GM19240 (cell line): ENCODE data around the gene TAF15.

ENCODE experiments used
- DNase-seq: peaks from one replicate; pipeline ENCODE4 v3.0.0; 2011; ENCODE audit warnings: low spot score; ENCODE audit not compliant: insufficient read length

TAF15 gene

GRCh38 chr17:35870906-35871819, 61.9 kb downstream of the TAF15 start:
- no peak for DNase-seq

DNA sequence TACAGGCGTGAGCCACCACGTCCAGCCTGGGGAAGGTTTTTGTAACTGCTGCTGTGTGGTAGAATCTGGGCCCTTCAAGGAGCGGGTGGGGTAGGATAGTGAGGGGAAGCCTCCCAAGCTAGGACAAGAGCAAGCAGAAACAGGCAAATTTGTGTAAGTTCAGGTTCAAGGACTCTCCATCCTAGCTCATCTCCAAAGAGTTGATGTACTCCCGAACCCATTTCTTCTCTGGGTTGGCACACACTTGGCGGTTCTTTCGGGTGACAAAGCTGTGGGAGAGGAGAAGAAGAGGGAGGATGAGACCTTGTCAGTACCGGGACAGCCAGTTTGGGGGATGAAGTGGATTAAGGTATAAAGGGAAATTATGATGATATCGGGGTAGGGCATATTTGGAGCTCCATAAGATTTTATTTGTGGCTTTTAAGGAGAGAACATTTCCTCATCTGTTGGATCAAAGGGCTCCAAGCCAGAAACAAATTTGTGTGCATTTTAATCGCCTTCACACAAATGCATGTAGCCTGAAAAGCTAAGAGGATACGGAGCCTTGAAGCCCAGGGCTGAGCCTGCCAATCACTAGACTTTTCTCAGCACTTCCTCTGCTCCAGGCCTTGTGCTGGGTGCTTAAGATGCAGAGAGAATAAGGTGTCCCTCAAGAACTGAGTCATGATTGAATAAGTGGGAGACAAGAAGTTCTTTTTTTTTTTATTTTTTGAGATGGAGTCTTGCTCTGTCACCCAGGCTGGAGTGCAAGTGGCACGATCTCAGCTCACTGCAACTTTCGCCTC, 63.1 kb downstream of the TAF15 start:
- no peak for DNase-seq

GRCh38 chr17:35875072-35875799, 66.0 kb downstream of the TAF15 start:
- no peak for DNase-seq

DNA sequence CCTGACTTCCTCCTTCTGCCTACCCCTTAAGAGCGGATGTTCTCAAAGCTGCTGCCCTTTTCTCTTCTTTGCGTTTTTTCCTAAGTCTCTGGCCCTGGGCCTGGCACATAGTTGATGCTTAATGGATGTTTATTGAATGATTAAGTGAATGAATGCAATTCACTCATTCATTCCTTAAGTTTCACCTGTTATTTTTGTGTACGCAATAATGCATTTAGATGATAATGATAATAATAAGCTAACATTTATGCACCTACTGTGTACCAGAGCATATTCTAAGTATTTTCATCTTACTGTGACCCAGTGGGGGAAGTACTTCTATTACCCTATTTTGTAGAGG, 66.5 kb downstream of the TAF15 start:
- DNase-seq = no peak

DNA sequence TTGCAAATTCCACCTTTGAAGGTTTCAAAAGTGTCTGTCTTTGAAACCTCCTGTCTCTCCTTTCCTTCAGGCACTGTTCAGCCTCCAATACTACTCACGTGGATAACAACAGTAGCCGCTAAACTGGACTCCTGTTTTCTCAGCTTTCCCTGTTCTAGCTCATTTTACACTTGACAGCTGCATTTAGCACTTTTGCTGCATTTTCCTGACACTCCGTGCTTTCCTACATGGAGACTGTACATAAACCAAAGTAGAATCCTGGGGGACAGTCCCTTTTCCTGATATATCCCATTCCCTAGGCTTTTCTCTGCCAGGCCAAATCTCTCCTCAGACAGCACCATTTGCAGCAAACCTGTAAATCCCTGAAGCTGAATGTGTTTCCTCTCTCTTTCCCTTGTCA, 67.2 kb downstream of the TAF15 start:
- no peak for DNase-seq

- DNase-seq = no peak
Measured at GRCh38 chr17:35877345-35878029, 68.2 kb downstream of the TAF15 start.

- no peak for DNase-seq
Measured at GRCh38 chr17:35878361-35878760, 69.1 kb downstream of the TAF15 start.

- peak; percentile 87 for DNase-seq
Measured at GRCh38 chr17:35879773-35880654, 70.7 kb downstream of the TAF15 start, which contains the start of gene CCL5. TSS of gene CCL5 (minus strand) at chr17:35880360.

DNA sequence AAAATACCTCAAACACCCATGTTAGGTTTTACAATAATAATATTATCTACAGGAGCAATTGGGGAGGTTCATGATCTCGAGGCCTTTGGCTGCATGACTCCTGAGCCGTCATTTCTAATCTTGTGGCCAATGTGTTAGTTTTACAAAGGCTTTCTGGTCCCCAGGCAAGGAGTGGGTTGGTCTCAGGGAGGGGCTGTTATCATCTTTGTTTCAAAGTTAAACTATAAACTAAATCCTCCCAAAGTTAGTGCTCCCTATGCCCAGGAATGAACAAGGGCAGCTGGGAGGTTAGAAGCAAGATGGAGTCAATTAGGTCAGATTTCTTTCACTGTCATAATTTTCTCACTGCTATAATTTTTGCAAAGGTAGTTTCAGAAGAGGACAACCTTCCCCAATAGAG, 80.0 kb downstream of the TAF15 start:
- DNase-seq = no peak

DNA sequence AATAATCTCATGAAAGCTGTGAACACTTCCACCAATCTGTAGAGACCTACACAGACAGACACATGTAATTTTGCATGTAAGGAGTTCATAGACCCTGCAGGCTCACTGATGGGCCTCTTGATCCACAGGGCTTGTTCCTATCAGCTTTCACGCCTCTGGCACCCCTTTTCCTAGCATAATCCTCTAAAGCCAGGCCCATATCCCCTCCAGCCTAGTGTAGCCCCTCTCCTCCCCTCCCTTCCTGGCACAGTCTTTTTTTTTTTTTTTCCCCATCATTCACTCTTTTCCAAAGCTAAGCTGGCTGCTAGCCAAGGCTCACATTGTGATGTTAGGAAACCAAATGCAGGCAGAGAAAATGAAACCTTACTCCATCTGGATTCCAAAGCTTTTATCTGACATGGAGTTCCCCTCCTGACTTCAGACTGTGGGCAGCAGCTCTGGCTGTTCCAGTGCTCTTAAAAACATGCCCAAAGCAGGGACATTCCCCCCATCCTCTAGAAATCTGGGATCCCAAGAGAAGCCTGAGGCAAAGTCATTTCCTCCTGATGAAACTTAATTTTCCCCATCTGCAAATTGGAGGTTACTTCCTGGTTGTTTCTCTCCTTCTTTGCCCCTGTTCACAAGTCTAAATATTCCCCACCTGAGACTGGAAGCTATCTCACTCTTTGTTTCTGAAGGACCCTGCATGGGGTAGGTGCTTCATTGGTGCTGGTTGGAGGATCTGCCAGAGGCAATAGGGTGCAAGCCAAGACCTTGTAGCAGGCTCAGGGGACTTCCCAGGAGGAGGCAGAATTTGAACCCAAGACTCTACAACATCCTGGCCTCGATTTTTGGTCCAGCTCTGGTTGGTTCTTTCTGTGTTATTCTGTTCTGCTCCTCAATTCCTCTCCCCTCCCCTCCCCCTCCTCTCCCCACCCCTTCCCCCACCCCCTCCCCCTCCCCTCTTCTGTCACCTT, 80.8 kb downstream of the TAF15 start:
- DNase-seq = no peak

DNA sequence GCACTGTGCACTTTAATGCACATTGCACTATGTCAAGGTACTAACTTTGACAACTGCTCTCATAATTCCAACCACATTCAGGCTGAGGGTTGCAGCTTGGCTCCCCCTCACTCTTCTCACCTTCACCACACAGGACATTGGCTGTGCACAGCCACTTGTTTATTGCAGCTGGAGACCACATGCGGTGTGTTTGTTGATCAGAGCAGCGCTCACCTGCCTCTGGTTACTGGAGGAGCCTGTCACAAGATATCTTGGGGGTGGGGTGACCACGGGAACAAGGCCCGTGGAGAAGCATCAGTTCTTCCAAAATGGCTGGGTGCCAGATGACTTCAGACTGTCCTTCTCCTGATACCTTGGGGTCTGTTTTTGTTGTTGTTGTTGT, 81.5 kb downstream of the TAF15 start:
- no peak for DNase-seq

DNA sequence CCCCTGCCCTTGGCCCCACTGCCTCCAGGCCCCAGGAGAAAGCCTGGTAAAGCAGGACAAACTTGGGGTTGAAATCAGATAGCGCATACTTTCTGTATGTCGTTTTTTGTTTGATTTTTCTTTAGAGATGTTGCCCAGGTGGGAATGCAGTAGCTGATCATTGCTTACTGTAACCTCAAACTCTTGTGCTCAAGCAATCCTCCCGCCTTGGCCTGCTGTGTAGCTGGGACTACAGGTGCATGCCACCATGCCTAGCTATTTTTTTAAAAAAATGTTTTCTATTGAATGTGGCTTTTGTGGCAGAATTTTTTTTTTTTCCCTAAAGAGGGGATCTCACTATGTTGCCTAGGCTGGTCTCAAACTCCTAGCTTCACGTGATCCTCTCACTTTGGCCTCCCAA, 82.0 kb downstream of the TAF15 start:
- no peak for DNase-seq

- DNase-seq = no peak
Measured at GRCh38 chr17:35892091-35893035, 83.1 kb downstream of the TAF15 start.

DNA sequence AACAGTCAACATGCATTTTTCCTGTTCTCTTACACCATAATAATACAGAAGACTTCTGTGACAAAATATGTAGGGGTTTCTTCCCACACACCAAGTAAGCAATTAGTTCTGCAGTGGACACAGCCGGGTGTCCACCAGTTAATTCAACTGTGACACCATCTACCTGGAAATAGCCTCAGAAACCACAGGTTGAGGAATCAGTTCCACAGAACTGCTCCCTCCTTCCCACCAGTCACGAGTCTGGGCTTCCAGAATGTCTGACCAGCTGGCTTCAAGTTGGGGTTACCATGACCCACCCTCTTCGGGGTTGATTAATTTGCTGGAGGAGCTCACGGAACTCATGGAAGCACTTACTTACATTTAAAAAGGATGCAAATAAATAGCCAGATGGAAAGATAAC, 84.5 kb downstream of the TAF15 start:
- no peak for DNase-seq

- no peak for DNase-seq
Measured at GRCh38 chr17:35894206-35894605, 84.9 kb downstream of the TAF15 start.

DNA sequence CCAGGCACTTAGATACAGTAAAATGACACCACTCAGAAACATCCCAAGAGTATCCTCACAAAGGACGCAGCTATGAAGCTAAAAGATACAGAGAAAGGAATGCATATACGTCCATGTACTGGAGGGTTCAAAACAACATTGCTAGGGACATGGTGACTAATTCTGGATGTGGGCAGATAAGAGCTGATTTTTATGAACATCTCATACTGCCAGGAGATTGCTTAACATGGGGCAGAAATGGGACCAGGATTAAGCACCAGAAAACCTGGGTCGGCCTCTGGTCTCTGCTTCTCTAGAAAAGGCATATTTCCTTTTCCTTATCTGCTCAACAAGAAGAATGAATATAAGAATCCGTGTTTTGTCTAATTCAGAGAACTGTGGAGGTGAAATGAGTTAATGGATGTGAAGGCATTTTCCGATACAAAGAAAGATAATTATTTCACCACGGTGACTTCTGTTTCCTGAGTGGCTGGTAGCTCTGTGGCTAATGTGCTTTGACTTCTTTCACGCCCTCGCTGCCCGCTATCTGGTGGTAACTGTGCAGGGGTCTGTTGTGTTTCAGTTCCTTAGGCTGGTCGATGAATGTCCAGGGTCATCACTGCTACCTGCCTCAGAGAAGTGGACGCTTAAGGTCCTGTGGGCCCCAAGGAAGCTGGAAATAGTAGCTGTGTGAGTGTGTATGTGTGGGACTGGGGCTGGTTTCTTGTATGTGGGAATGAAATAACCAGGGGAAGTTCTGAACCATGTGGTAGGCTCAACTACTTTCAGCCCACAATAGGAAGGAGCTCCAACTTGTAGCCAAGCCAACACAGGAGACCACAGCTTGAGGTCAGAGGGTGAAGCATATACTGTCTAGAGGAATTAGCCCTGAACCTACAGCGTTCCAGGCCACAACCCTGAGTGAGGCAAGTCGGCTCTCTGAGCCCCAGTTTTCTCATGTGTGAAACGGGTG, 86.6 kb downstream of the TAF15 start:
- no peak for DNase-seq
